ENCODE results near the gene HOMER3.
A peak's percentile ranks its signal among the peaks of the same experiment; 100 is the strongest.

HOMER3 gene

DNA sequence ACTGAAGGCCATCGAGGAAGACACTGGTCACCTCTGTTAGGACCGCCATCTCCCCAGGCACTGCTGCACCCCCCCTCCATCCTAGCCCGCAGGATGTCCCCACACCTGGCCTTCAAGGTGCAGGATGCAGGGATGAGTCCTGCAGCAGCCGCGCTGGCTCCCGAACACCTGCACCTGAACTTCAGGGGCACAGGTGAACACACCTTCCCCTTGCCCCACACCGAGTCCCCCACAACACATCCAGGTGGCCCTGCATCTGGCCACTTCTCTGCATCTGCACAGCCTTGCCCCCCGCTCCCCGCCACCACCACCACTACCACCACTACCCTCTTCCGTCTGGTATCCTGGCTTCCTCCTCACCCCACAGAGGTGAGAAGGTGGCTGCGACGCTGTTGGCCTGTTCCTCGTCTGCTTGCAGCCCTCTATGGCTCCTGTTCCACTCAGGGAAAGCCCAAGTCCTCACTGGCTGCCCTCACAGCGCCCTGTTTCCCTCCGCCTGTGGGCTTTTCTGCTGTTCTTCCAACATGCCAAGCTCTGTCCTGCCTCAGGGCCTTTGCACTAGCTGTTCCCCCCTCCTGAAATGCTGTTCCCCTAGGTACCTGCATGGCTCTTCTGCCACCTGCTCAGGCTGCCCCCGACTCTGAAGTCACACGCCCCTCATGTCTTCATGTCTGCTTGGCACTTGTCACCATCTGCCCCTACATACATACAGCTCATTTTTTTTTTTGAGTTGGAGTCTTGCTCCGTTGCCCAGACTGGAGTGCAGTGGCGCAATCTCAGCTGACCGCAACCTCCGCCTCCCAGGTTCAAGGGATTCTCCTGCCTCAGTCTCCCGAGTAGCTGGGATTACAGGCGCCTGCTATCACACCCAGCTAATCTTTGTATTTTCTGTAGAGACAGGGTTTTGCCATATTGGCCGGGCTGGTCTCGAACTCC, 43.7 kb downstream of the HOMER3 start:
- Histone ChIP-seq H3K9ac (ENCODE audit: low read length) (no peak overlapping the region), H3K4me1 (ENCODE audit: insufficient read depth, low read length) (no peaks in the 10 kb centered on the region), H3K27me3 (ENCODE audit: control insufficient read depth in 1 of 2, insufficient read depth in 2 of 2, low read length in 2 of 2) (peaks cover 8 to 39% of the 10 kb centered on the region in 2 donors), H3K36me3 (ENCODE audit: insufficient read depth, low read length) (peaks cover 13% of the 10 kb centered on the region), H3K27ac (ENCODE audit: low read depth, low read length) (no peak overlapping the region), H3K4me3 (ENCODE audit: low read depth in 1 of 2, low read length in 2 of 2) (no peak overlapping the region), H3K9me3 (ENCODE audit: low read length) (no peaks in the 10 kb centered on the region)

DNA sequence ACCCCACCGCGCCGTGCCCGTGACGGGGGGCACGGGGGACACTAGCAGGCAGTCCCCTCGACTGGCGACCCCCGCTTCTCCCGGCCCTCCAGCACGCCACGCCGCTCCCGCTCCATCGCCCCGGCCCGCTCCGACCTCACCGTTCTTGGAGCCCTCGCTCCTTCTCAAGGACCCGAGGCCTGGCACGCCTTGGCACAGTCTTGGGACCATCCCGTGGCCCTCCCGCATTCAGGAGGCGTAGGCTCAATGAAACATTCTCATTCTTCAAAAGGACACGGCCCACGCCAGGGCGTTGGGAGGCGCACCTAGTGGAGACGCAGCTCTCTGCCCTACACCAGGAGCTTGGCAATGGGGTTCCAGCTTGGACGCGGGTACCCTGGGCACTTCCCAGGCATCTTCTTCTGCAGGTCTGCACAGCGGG, 44.6 kb downstream of the HOMER3 start:
- H3K27ac ChIP-seq (ENCODE audit: low read depth, low read length), result no peak overlapping the region
- peaks cover 8 to 39% of the 10 kb centered on the region in 2 donors for H3K27me3 ChIP-seq (ENCODE audit: control insufficient read depth in 1 of 2, insufficient read depth in 2 of 2, low read length in 2 of 2)
- H3K4me1 ChIP-seq (ENCODE audit: insufficient read depth, low read length), result no peaks in the 10 kb centered on the region
- H3K9ac ChIP-seq (ENCODE audit: low read length), result no peak overlapping the region
- H3K36me3 ChIP-seq (ENCODE audit: insufficient read depth, low read length), result peaks cover 10% of the 10 kb centered on the region
- no peak overlapping the region for H3K4me3 ChIP-seq (ENCODE audit: low read depth in 1 of 2, low read length in 2 of 2)
- H3K9me3 ChIP-seq (ENCODE audit: low read length), result no peaks in the 10 kb centered on the region

DNA sequence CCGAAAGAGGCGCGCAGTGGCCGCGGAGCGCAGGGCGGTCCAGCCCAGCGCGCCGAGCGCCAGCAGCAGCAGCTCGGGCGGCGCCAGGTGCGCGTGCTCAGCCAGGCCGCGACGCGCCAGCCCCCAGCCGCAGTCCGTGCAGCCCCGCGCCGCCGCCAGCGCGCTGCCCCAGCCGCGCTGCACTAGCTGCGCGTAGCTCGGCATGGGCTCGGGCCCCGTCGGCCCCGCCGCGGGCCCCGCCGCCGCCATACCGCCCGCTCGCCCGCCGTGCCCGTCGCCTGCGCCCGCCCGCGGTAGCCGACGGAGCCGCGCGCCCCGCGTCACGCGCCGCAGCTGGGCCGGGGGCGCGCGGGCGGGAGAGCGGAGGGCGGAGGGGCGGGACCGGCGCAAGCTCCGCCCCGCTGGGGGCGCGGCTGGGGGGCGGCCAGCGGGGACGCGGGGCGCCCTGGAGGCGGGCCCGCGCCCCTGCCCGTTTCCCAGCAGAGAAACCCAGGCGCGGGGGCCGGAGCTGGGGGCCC, 45.1 kb downstream of the HOMER3 start, which contains the start of gene CERS1:
TSS of gene CERS1 (minus strand) at position 335 of the 518 bp plus-strand sequence. CDS start at position 249, 86 bp downstream.
- Histone ChIP-seq H3K27me3 (ENCODE audit: control insufficient read depth in 1 of 2, insufficient read depth in 2 of 2, low read length in 2 of 2) (peaks cover 8 to 39% of the 10 kb centered on the region in 2 donors), H3K9me3 (ENCODE audit: low read length) (no peaks in the 10 kb centered on the region), H3K27ac (ENCODE audit: low read depth, low read length) (no peak within 1 kb of the TSS), H3K36me3 (ENCODE audit: insufficient read depth, low read length) (peaks cover 4% of the 10 kb centered on the region), H3K4me1 (ENCODE audit: insufficient read depth, low read length) (no peaks in the 10 kb centered on the region), H3K9ac (ENCODE audit: low read length) (no peak within 1 kb of the TSS), H3K4me3 (ENCODE audit: low read depth in 1 of 2, low read length in 2 of 2) (peak within 1 kb of the TSS; percentile 41 to 47)

DNA sequence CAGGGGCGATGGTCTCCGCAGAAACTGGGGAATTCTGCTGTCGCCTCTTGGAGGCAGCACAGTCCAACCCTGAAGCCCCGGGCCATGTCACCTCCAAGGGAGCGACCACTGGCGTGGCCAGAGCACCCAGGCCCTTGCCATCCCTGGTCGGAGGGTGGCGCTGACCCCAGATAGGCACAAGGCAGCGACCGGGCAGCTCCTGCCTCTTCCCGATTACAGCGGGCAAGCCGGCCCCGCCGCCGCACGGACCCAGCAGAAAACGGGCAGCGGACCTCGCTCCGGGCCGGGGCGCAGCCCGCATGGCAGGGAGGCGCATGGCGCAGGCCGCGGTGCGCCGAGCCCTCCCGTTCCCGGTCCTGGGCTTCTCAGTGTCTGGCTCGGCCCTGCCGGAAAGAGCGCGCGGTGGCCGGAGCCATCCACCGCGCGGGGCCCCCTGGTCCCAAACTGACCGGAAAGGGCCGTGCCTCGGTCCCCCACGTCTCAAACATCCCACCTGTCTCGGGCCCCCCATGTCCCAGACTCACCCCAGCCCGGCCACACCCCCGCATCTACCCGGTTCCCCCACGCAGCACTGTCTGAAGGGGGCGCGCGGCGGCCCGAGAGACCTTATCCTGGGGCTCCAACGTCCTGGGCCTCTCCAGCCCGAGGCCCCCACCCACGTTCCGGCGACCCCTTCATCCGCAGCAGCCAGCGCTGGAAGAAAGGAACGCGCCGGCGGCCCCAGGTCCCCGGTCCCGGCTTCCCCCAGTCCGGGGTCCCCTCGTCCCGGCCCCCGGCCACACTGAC, 45.8 kb downstream of the HOMER3 start:
- Histone ChIP-seq H3K4me3 (ENCODE audit: low read depth in 1 of 2, low read length in 2 of 2) (peak overlapping the region; percentile 41 to 47), H3K27me3 (ENCODE audit: control insufficient read depth in 1 of 2, insufficient read depth in 2 of 2, low read length in 2 of 2) (peaks cover 8 to 39% of the 10 kb centered on the region in 2 donors), H3K27ac (ENCODE audit: low read depth, low read length) (no peak overlapping the region), H3K9me3 (ENCODE audit: low read length) (no peaks in the 10 kb centered on the region), H3K9ac (ENCODE audit: low read length) (no peak overlapping the region), H3K36me3 (ENCODE audit: insufficient read depth, low read length) (no peaks in the 10 kb centered on the region), H3K4me1 (ENCODE audit: insufficient read depth, low read length) (no peaks in the 10 kb centered on the region)

DNA sequence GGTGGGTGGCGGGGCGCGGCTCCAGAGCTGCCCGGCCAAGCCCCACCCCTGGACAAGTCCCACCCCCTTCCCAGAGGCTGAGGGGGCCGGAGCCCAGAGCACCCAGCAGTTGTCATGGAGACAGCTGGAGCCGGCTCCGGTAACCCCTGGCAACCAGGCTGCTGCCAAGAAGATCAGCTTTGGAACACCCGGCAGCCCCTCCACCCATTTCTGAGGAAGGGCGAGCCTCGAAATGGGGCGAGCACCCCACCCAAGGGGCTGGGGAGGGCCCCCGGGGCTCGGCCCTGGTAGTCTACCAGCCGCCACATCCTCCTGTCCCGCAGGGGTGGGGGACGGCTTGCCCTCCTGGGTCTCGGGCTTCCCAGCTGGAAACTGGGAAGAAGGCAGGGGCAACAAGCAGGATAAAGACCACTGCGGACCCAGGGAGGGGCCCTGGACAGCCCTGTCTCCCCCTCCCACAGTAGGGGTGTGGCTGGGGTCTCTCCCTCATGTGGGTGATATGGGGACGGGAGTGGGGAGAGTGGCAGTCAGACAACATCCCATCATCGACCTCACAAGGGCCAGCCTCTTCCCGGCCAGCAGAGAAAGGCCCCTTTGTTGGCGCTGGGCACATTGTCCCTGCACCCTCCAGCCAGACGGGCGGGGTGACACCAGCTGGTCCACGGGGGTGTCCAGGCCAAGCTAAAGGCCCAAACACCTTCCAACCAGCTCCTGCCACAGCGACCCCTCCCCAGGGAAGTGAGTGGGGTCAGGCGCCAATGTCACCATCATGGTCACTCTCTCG, 46.6 kb downstream of the HOMER3 start:
- Histone ChIP-seq H3K4me1 (ENCODE audit: insufficient read depth, low read length) (no peaks in the 10 kb centered on the region), H3K9me3 (ENCODE audit: low read length) (no peaks in the 10 kb centered on the region), H3K4me3 (ENCODE audit: low read depth in 1 of 2, low read length in 2 of 2) (peak overlapping the region in 1 of 2 donors; percentile 41), H3K27me3 (ENCODE audit: control insufficient read depth in 1 of 2, insufficient read depth in 2 of 2, low read length in 2 of 2) (peaks cover 8 to 39% of the 10 kb centered on the region in 2 donors), H3K27ac (ENCODE audit: low read depth, low read length) (no peak overlapping the region), H3K36me3 (ENCODE audit: insufficient read depth, low read length) (no peaks in the 10 kb centered on the region), H3K9ac (ENCODE audit: low read length) (no peak overlapping the region)

DNA sequence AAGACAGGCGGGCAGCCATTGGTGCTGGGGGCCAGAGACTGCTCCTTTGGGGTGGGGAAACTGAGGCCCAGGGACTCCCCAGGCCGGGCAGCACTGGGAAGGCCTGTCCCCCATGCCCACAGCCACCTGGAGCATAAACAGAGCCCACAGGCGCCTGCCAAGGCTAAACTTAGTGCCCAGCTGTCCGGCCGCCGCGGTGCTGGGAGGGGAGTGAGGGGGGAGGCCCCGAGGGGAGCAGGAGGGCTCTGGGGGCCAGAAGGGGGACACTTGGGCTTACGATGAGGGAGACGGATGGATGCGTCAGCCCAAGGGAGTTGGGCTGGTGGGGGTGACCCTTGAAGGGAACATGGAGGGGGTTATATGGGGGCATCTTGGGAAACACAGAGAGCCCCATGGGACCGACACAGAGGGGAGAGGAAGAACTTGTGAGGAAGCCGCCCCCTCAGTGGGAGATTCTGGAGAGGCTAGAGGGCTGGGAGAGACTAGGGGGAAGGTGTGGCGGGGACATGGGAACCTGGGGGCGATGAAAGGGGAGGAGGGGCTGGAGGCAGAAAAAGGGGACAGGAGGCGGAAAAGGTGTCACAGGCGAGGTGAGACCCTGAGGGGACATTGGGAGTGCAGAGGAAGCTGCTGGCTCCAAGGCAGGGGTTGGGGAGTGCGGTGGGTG, 47.3 kb downstream of the HOMER3 start:
- Histone ChIP-seq H3K27ac (ENCODE audit: low read depth, low read length) (no peak overlapping the region), H3K36me3 (ENCODE audit: insufficient read depth, low read length) (no peaks in the 10 kb centered on the region), H3K9ac (ENCODE audit: low read length) (no peak overlapping the region), H3K27me3 (ENCODE audit: control insufficient read depth in 1 of 2, insufficient read depth in 2 of 2, low read length in 2 of 2) (peaks cover 8 to 39% of the 10 kb centered on the region in 2 donors), H3K4me3 (ENCODE audit: low read depth in 1 of 2, low read length in 2 of 2) (no peak overlapping the region), H3K9me3 (ENCODE audit: low read length) (no peaks in the 10 kb centered on the region), H3K4me1 (ENCODE audit: insufficient read depth, low read length) (no peaks in the 10 kb centered on the region)

DNA sequence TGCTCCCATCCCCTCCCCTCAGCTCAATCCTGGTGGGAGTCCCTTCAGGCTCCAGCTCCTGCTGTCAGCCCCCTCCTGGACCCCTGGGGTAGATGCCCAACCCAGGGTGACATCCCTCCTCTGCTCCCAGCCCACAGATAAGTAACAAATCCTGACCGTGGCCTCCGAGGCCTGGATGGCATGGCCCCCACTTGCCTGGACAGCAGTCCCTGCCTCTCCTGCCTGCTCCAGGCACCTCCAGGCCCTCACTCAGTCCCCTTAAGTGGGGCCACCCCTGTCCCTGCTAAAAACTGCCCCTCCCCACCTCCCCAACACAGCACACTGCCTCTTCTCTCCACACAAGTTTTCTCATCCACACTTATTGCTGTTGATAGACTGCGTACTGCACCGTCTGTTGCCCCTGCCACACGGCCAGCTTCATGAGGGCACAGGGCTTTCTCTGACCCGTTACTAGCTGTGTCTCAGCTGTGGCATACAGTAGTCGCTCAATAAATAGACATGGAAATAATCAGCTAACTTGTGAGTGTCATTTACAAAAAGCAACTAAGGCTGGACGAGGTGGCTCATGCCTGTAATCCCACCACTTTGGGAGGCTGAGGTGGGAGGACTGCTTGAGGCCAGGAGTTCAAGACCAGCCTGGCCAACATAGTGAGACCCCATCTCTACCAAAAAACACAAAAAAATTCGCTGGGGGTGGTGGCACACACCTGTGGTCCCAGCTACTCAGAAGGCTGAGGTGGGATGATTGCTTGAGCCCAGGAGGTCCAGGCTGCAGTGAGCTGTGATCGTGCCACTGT, 50.9 kb downstream of the HOMER3 start:
- no peak overlapping the region for H3K27ac ChIP-seq (ENCODE audit: low read depth, low read length)
- H3K4me1 ChIP-seq (ENCODE audit: insufficient read depth, low read length), result no peaks in the 10 kb centered on the region
- H3K9ac ChIP-seq (ENCODE audit: low read length), result no peak overlapping the region
- no peak overlapping the region for H3K4me3 ChIP-seq (ENCODE audit: low read depth in 1 of 2, low read length in 2 of 2)
- no peaks in the 10 kb centered on the region for H3K36me3 ChIP-seq (ENCODE audit: insufficient read depth, low read length)
- H3K9me3 ChIP-seq (ENCODE audit: low read length), result no peaks in the 10 kb centered on the region
- peaks cover 8 to 21% of the 10 kb centered on the region in 2 donors for H3K27me3 ChIP-seq (ENCODE audit: control insufficient read depth in 1 of 2, insufficient read depth in 2 of 2, low read length in 2 of 2)

DNA sequence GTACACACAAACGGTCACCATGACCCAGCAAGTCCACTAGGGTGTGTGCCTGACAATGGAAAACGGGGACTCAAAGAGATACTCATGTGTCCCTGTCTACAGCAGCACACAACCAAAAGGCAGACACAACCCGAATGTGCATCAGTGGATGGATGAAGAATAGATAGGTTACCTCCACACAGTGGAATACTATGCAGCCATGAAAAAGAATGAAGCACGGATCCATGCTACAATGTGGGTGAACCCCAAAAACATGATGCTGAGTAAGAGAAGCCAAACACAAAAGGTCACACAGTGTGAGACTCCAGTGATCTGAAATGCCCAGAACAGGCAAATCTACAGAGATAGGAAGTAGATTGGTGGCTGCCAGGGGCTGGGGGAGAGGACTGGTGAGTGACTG, 54.0 kb downstream of the HOMER3 start:
- H3K27ac ChIP-seq (ENCODE audit: low read depth, low read length), result no peak overlapping the region
- H3K4me1 ChIP-seq (ENCODE audit: insufficient read depth, low read length), result no peaks in the 10 kb centered on the region
- H3K9ac ChIP-seq (ENCODE audit: low read length), result no peak overlapping the region
- H3K36me3 ChIP-seq (ENCODE audit: insufficient read depth, low read length), result no peaks in the 10 kb centered on the region
- no peaks in the 10 kb centered on the region for H3K27me3 ChIP-seq (ENCODE audit: control insufficient read depth in 1 of 2, insufficient read depth in 2 of 2, low read length in 2 of 2)
- H3K9me3 ChIP-seq (ENCODE audit: low read length), result no peaks in the 10 kb centered on the region
- H3K4me3 ChIP-seq (ENCODE audit: low read depth in 1 of 2, low read length in 2 of 2), result no peak overlapping the region

DNA sequence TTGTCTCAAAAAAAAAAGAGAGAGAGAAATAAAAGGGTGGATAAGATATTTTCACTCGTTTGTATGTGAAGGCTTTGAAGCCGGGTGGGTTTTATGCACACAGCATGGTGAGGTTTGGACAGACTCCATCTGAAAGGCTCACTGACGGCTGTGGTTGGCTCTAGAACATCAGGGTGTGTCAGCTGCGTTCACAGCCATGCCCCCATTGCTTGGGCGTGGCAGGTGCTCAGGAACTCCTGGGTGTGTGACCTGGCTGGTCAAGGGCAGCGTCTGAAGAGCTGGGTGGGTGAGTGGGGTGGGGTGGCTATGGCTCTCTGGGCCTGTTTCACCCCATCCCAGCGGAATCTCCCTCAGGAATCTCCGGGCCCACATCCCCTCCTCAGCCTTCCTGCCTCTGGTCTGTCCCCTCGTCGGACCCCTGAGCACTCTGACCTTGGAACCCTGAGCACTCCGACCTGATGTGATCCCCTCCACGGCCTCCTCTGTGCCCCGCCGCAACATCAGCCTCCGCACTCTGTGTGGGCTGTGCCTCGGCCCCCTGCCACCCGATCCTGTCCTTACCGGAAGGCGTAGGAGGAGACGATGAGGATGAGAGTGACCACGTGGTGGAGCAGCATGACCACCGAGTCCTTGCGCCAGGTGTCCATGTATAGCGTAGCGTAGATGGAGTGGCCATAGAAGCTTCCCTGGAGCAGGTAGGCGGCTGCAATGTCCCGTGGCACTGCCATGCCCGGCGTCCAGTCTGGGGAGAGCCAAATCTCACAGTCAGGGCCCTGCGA, 57.3 kb downstream of the HOMER3 start:
- H3K27me3 ChIP-seq (ENCODE audit: control insufficient read depth in 1 of 2, insufficient read depth in 2 of 2, low read length in 2 of 2), result no peaks in the 10 kb centered on the region
- H3K9ac ChIP-seq (ENCODE audit: low read length), result no peak overlapping the region
- no peaks in the 10 kb centered on the region for H3K4me1 ChIP-seq (ENCODE audit: insufficient read depth, low read length)
- H3K36me3 ChIP-seq (ENCODE audit: insufficient read depth, low read length), result no peaks in the 10 kb centered on the region
- no peak overlapping the region for H3K4me3 ChIP-seq (ENCODE audit: low read depth in 1 of 2, low read length in 2 of 2)
- no peaks in the 10 kb centered on the region for H3K9me3 ChIP-seq (ENCODE audit: low read length)
- no peak overlapping the region for H3K27ac ChIP-seq (ENCODE audit: low read depth, low read length)
